Right lobe of liver (tissue), 6 donors: ENCODE measurements around the gene NKX6-1. TPM values are rescaled to one million over a fixed set of nuclear protein-coding genes. Genes with fewer than 3 reads are reported as not detected.

Experiments
- ATAC-seq, 4 donors: fragments of 200-7000 bp; cut with Tn5 transposase; one replicate each; pipeline ENCODE4 v1.9.1; 2020; ENCODE audit warnings: mild to moderate bottlenecking in 4 of 4, moderate library complexity in 4 of 4
- DNase-seq, 3 donors: peaks; one replicate each; pipeline ENCODE4 v3.0.0-alpha.2; 2020
- H3K27ac ChIP-seq, 3 donors: fragments of 200-600 bp; one replicate each; pipeline ENCODE4 v1.8.0; 2022
- H3K27me3 ChIP-seq, 2 donors: fragments of 200-600 bp; one replicate each; pipeline ENCODE4 v1.8.0; 2022
- H3K36me3 ChIP-seq, 4 donors: fragments of 200-600 bp; sonication (generic) in 1 of 4; one replicate each; pipeline versions ENCODE4 v1.5.1 to v1.8.0; 2017 to 2022; ENCODE audit warnings: control low read depth in 1 of 4
- H3K4me1 ChIP-seq, 4 donors: fragments of 200-600 bp; sonication (generic) in 1 of 4; one replicate each; pipeline versions ENCODE4 v1.5.1 to v1.8.0; 2017 to 2022; ENCODE audit warnings: control low read depth in 1 of 4
- H3K4me3 ChIP-seq, 3 donors: fragments of 200-600 bp; one replicate each; pipeline ENCODE4 v1.8.0; 2022
- H3K9me3 ChIP-seq, 4 donors: fragments of 200-600 bp; sonication (generic) in 1 of 4; one replicate each; pipeline versions ENCODE4 v1.5.1 to v1.8.0; 2017 to 2022; ENCODE audit warnings: control low read depth in 1 of 4
- CTCF ChIP-seq, 4 donors: fragments of 200-600 bp in 3 of 4; fragments of 450-650 bp in 1 of 4; IDR thresholded peaks; one replicate each; pipeline versions ENCODE4 v1.5.1 to v1.8.0; 2016 to 2022; ENCODE audit warnings: antibody characterized with exemption in 4 of 4, mild to moderate bottlenecking in 2 of 4
- POLR2A ChIP-seq: fragments of 450-650 bp; IDR thresholded peaks from one replicate; pipeline ENCODE4 v1.6.1; 2017; ENCODE audit warnings: antibody characterized with exemption, mild to moderate bottlenecking
- WGBS: methylation state at CpG from one replicate; pipeline ENCODE4 v1.1.6; 2018; ENCODE audit warnings: low coverage, low lambda C conversion rate; ENCODE audit not compliant: insufficient coverage; ENCODE audit errors: missing lambda C conversion rate; 5-methylcytosine and 5-hydroxymethylcytosine counted together
- intact Hi-C, 2 donors: fragments of 100-400 bp; cut with DNase I; formaldehyde crosslinking; loops; one replicate each; pipeline versions ENCODE4 v1.11.2 to v1.14.1; 2022
- total RNA-seq, 6 experiments: library from RNA; depleted of rRNA in 2 of 6; stranded (reverse); fragments of >200 nt in 2 of 6; fragmentation: NEBNext Ultra II Directional in 3 of 6; extraction: Animal tissue kit (Norgen Biotek cat#: 25700) in 3 of 6; gene quantifications; one replicate each; pipeline versions ENCODE4 v1.1.0 to v1.2.4, GENCODE V29; 2016 to 2023
- donor health status: DM: no; HTN: yes; CAD: no.
- donor health status: DM: no; HTN: no; CAD: no.
- donor health status: DM: no; HTN: no; CAD: no.
- donor health status: DM: no; HTN: yes; CAD: no.
- donor health status: DM: no; HTN: yes; CAD: no.

NKX6-1 gene
- total RNA-seq, 6 experiments from 2014 or later, result not detected

GRCh38 chr4:84495118-84495793, 3.8 kb downstream of the NKX6-1 start:
- peaks cover 0 to 30% (median 8%) of the 10 kb centered on the region in 4 donors for H3K4me1 ChIP-seq
- DNase-seq (no peak), ATAC-seq (no peak)
- no peak overlapping the region for H3K27ac ChIP-seq
- no peaks in the 10 kb centered on the region for H3K36me3 ChIP-seq
- intact Hi-C loops, result no loop called here
- no peak for TF ChIP-seq CTCF (IDR thresholded peaks at IDR 0.05)
- TF ChIP-seq POLR2A, result no peak
- WGBS, result 12% methylated on average over 20 of the region's 21 CpGs
- peaks cover 22 to 73% of the 10 kb centered on the region in 2 donors for H3K27me3 ChIP-seq
- H3K4me3 ChIP-seq, result no peak overlapping the region
- no peaks in the 10 kb centered on the region for H3K9me3 ChIP-seq

- peaks cover 0 to 28% (median 8%) of the 10 kb centered on the region in 4 donors for H3K4me1 ChIP-seq
- H3K27me3 ChIP-seq, result peaks cover 22 to 67% of the 10 kb centered on the region in 2 donors
- intact Hi-C loops, result no loop called here
- ATAC-seq (no peak), DNase-seq (no peak)
- no peaks in the 10 kb centered on the region for H3K36me3 ChIP-seq
- no peak overlapping the region for H3K4me3 ChIP-seq
- 48% methylated on average over 2 of the region's 2 CpGs for WGBS
- H3K27ac ChIP-seq, result no peak overlapping the region
- no peaks in the 10 kb centered on the region for H3K9me3 ChIP-seq
- TF ChIP-seq POLR2A (no peak), CTCF (IDR thresholded peaks at IDR 0.05) (no peak)
These were observed 4.6 kb downstream of the NKX6-1 start for GRCh38 chr4:84494531-84494930.

- H3K27ac ChIP-seq, result no peak overlapping the region
- no peak overlapping the region for H3K4me3 ChIP-seq
- no peak for DNase-seq
- no peaks in the 10 kb centered on the region for H3K9me3 ChIP-seq
- H3K4me1 ChIP-seq, result peaks cover 0 to 24% (median 6%) of the 10 kb centered on the region in 4 donors
- WGBS, result 6% methylated on average over 2 of the region's 2 CpGs
- no peak for TF ChIP-seq CTCF (IDR thresholded peaks at IDR 0.05)
- H3K36me3 ChIP-seq, result no peaks in the 10 kb centered on the region
- intact Hi-C loops, result no loop called here
- peaks cover 17 to 63% of the 10 kb centered on the region in 2 donors for H3K27me3 ChIP-seq
- no peak for ATAC-seq
These were observed 5.0 kb downstream of the NKX6-1 start for GRCh38 chr4:84494076-84494475.

- Histone ChIP-seq H3K4me1 (peaks cover 0 to 17% (median 2%) of the 10 kb centered on the region in 4 donors), H3K27me3 (peaks cover 15 to 54% of the 10 kb centered on the region in 2 donors), H3K9me3 (no peaks in the 10 kb centered on the region), H3K36me3 (no peaks in the 10 kb centered on the region), H3K27ac (no peak overlapping the region), H3K4me3 (no peak overlapping the region)
- DNase-seq (peak in 1 of 3 donors; percentile 21), ATAC-seq (peak; percentile 29 to 42 (median 35))
- 3% methylated on average over 46 of the region's 62 CpGs for WGBS
- intact Hi-C loops, result no loop called here
- TF ChIP-seq POLR2A (no peak), CTCF (IDR thresholded peaks at IDR 0.05) (no peak)
These were observed 5.8 kb downstream of the NKX6-1 start for GRCh38 chr4:84493092-84493850.
